ENCODE results near the gene CAT. TPM values are rescaled to one million over a fixed set of nuclear protein-coding genes. Genes with fewer than 3 reads are reported as not detected.

The CAT gene
- total and polyA plus RNA-seq, 2 experiments from 2014 or later: 52.5 to 57.0 TPM

GRCh38 chr11:34406413-34406812 lies 32.3 kb upstream of the CAT start:
- Histone ChIP-seq H3K4me1 (ENCODE audit: insufficient read depth) (peaks cover 7% of the 10 kb centered on the region), H3K4me2 (ENCODE audit: unreplicated experiment) (no peak overlapping the region), H3K79me2 (ENCODE audit: insufficient read depth) (no peaks in the 10 kb centered on the region), H3F3A (ENCODE audit: insufficient read depth) (no peaks in the 10 kb centered on the region), H3K4me3 (no peak overlapping the region), H3K27ac (no peak overlapping the region), H4K20me1 (ENCODE audit: insufficient read depth) (no peaks in the 10 kb centered on the region), H3K27me3 (replicated peaks; ENCODE audit: insufficient read depth) (peaks cover 7% of the 10 kb centered on the region; the same call in 1 of the 2 replicates), H3K9me3 (ENCODE audit: low read depth) (no peaks in the 10 kb centered on the region), H2AFZ (no peak overlapping the region), H3K9me2 (ENCODE audit: insufficient read depth) (no peaks in the 10 kb centered on the region), H3K36me3 (ENCODE audit: low read depth) (no peaks in the 10 kb centered on the region), H3K9ac (no peak overlapping the region)
- no peak for DNase-seq
- TF ChIP-seq EZH2 (IDR thresholded peaks at IDR 0.05; ENCODE audit: insufficient read depth, poor library complexity, severe bottlenecking) (no peak), EZH2phosphoT487 (IDR thresholded peaks at IDR 0.05; ENCODE audit: insufficient read depth, low read depth) (no peak)
- WGBS, 2 experiments (ENCODE audit: low coverage in 1 of 2, low lambda C conversion rate in 2 of 2, missing lambda C conversion rate in 2 of 2): 35 to 36% methylated on average over 3 of the region's 3 CpGs
- in situ Hi-C loops (cut with MboI): no loop called here

- Histone ChIP-seq H3F3A (ENCODE audit: insufficient read depth) (no peaks in the 10 kb centered on the region), H3K9me2 (ENCODE audit: insufficient read depth) (no peaks in the 10 kb centered on the region), H3K9me3 (ENCODE audit: low read depth) (no peaks in the 10 kb centered on the region), H2AFZ (no peak overlapping the region), H3K4me1 (ENCODE audit: insufficient read depth) (peaks cover 7% of the 10 kb centered on the region), H3K79me2 (ENCODE audit: insufficient read depth) (no peaks in the 10 kb centered on the region), H3K4me3 (no peak overlapping the region), H4K20me1 (ENCODE audit: insufficient read depth) (no peaks in the 10 kb centered on the region), H3K36me3 (ENCODE audit: low read depth) (no peaks in the 10 kb centered on the region), H3K27ac (no peak overlapping the region), H3K4me2 (ENCODE audit: unreplicated experiment) (no peak overlapping the region), H3K27me3 (replicated peaks; ENCODE audit: insufficient read depth) (peaks cover 7% of the 10 kb centered on the region; the same call in 1 of the 2 replicates), H3K9ac (no peak overlapping the region)
- no peak for DNase-seq
- TF ChIP-seq EZH2 (IDR thresholded peaks at IDR 0.05; ENCODE audit: insufficient read depth, poor library complexity, severe bottlenecking) (no peak), EZH2phosphoT487 (IDR thresholded peaks at IDR 0.05; ENCODE audit: insufficient read depth, low read depth) (no peak)
- whole genome bisulfite sequencing, 2 experiments (ENCODE audit: low coverage in 1 of 2, low lambda C conversion rate in 2 of 2, missing lambda C conversion rate in 2 of 2): 30 to 31% methylated on average over 2 of the region's 2 CpGs
- in situ Hi-C loops (cut with MboI): no loop called here
These were observed 31.5 kb upstream of the CAT start for GRCh38 chr11:34407121-34407813.

GRCh38 chr11:34408580-34409172 lies 30.1 kb upstream of the CAT start:
- Histone ChIP-seq H3K79me2 (ENCODE audit: insufficient read depth) (no peaks in the 10 kb centered on the region), H3K9me2 (ENCODE audit: insufficient read depth) (no peaks in the 10 kb centered on the region), H3K4me2 (ENCODE audit: unreplicated experiment) (no peak overlapping the region), H3F3A (ENCODE audit: insufficient read depth) (no peaks in the 10 kb centered on the region), H3K36me3 (ENCODE audit: low read depth) (no peaks in the 10 kb centered on the region), H3K27ac (no peak overlapping the region), H2AFZ (no peak overlapping the region), H3K9ac (no peak overlapping the region), H4K20me1 (ENCODE audit: insufficient read depth) (no peaks in the 10 kb centered on the region), H3K4me1 (ENCODE audit: insufficient read depth) (peaks cover 7% of the 10 kb centered on the region), H3K9me3 (ENCODE audit: low read depth) (peaks cover 5% of the 10 kb centered on the region), H3K4me3 (no peak overlapping the region), H3K27me3 (replicated peaks; ENCODE audit: insufficient read depth) (peaks cover 7% of the 10 kb centered on the region; the same call in 1 of the 2 replicates)
- WGBS, 2 experiments (ENCODE audit: low coverage in 1 of 2, low lambda C conversion rate in 2 of 2, missing lambda C conversion rate in 2 of 2): 93 to 95% methylated on average over 2 of the region's 2 CpGs
- TF ChIP-seq EZH2phosphoT487 (IDR thresholded peaks at IDR 0.05; ENCODE audit: insufficient read depth, low read depth): no peak
- no peak for TF ChIP-seq EZH2 (IDR thresholded peaks at IDR 0.05; ENCODE audit: insufficient read depth, poor library complexity, severe bottlenecking)
- in situ Hi-C loops (cut with MboI): no loop called here
- no peak for DNase-seq

- no peak overlapping the region for H3K4me3 ChIP-seq
- TF ChIP-seq EZH2 (IDR thresholded peaks at IDR 0.05; ENCODE audit: insufficient read depth, poor library complexity, severe bottlenecking): no peak
- TF ChIP-seq EZH2phosphoT487 (IDR thresholded peaks at IDR 0.05; ENCODE audit: insufficient read depth, low read depth): no peak
- no peak overlapping the region for H3K9ac ChIP-seq
- no peak overlapping the region for H3K27ac ChIP-seq
- no peaks in the 10 kb centered on the region for H3K79me2 ChIP-seq (ENCODE audit: insufficient read depth)
- H3F3A ChIP-seq (ENCODE audit: insufficient read depth): no peaks in the 10 kb centered on the region
- in situ Hi-C loops (cut with MboI): no loop called here
- no peaks in the 10 kb centered on the region for H3K36me3 ChIP-seq (ENCODE audit: low read depth)
- no peaks in the 10 kb centered on the region for H3K4me1 ChIP-seq (ENCODE audit: insufficient read depth)
- no peaks in the 10 kb centered on the region for H4K20me1 ChIP-seq (ENCODE audit: insufficient read depth)
- no peak overlapping the region for H2AFZ ChIP-seq
- no peak overlapping the region for H3K4me2 ChIP-seq (ENCODE audit: unreplicated experiment)
- WGBS, 2 experiments (ENCODE audit: low coverage in 1 of 2, low lambda C conversion rate in 2 of 2, missing lambda C conversion rate in 2 of 2): 77 to 82% methylated on average over 3 of the region's 3 CpGs
- DNase-seq: no peak
- H3K9me3 ChIP-seq (ENCODE audit: low read depth): peaks cover 7% of the 10 kb centered on the region
- peaks cover 12% of the 10 kb centered on the region for H3K27me3 ChIP-seq (replicated peaks; ENCODE audit: insufficient read depth)
- no peaks in the 10 kb centered on the region for H3K9me2 ChIP-seq (ENCODE audit: insufficient read depth)
These were observed 27.6 kb upstream of the CAT start for GRCh38 chr11:34411111-34411510.

All from GM23248 (cell line).